ENCODE data around the gene MAP2K3.
"Not testable (repeated sequence)": the region's sequence is repeated elsewhere in the genome, so short reads cannot be mapped to it uniquely, and the experiment has no call there.

DNA sequence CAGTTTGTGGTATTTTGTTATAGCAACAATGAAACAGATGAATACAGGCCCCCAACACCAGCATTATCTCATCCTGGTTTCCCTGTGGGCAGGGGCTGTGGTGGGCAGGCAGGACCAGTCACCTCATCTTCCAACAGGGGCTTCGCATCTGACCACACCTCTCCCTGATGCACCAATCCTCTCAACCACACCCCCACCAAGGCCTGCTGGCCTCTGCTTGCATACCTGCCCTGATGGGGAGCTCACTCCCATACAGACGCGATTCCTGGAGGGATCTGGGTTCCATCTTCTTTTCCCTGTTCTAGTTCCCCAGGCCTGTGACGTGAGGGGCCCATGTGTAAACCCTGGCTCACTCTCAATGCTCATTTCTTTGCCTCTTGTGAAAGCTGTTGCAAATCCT is 34.7 kb downstream of the MAP2K3 start:
- TF ChIP-seq CTCF, POLR2A (IDR thresholded peaks at IDR 0.05): not testable (repeated sequence)

Measured in lower leg skin (tissue), 3 donors.